Bronchial epithelial cell (primary cell): ENCODE measurements around the gene CPNE5. TPM values are rescaled to one million over a fixed set of nuclear protein-coding genes. Genes with fewer than 3 reads are reported as not detected.

Experiments used
- DNase-seq: peaks from one replicate; pipeline ENCODE4 v3.0.0-alpha.2; 2010; ENCODE audit warnings: low read depth
- FAIRE-seq: peaks from 2 replicates; lab custom pipeline; 2011; peaks lifted over from hg19 to GRCh38; lab: Jason Lieb, UNC
- H3K27me3 ChIP-seq: 2 replicates; pipeline ENCODE4 v1.5.1; 2011; ENCODE audit warnings: low read length; ENCODE audit not compliant: control insufficient read depth, insufficient read depth
- H3K36me3 ChIP-seq: 2 replicates; pipeline ENCODE4 v1.5.1; 2011; ENCODE audit warnings: low read length; ENCODE audit not compliant: control insufficient read depth, insufficient read depth
- H3K4me3 ChIP-seq: 2 replicates; pipeline ENCODE4 v1.5.1; 2011; ENCODE audit warnings: mild to moderate bottlenecking, low read depth, low read length, control low read depth
- CTCF ChIP-seq: IDR thresholded peaks from 2 replicates; pipeline ENCODE4 v1.5.1; 2011; ENCODE audit warnings: mild to moderate bottlenecking, moderate library complexity, low read length, control low read depth, inconsistent platforms; ENCODE audit not compliant: insufficient read depth, severe bottlenecking
- total RNA-seq: library from RNA; depleted of rRNA; stranded (reverse); fragments of >200 nt; gene quantifications from 2 replicates; pipeline ENCODE4 v1.2.1, GENCODE V29; 2014

The CPNE5 gene
- total RNA-seq, 1 donor from 2014 or later, result not detected

DNA sequence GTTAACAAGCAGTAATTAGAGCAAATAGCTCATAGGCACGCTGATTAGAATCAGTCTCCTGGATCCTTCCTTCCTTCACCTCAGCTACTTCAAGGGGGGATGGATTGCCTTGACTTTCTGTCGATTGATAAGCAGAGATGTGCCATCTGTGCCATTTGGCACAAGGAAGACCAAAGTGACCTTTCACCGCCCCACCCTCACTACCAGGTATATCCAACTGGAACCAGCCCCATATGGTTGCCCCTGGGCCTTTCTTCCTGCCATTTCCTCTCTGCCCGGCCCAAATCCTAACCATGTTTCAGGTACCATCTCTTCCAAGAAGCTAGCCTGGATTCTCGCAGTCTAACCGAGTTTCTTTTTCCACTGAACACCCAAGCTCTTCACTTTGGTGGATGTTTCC, 8.7 kb upstream of the CPNE5 start:
- FAIRE-seq (no peak), DNase-seq (no peak)
- no peak overlapping the region for H3K4me3 ChIP-seq
- no peaks in the 10 kb centered on the region for H3K27me3 ChIP-seq
- TF ChIP-seq CTCF, result no peak
- H3K36me3 ChIP-seq, result no peaks in the 10 kb centered on the region

DNA sequence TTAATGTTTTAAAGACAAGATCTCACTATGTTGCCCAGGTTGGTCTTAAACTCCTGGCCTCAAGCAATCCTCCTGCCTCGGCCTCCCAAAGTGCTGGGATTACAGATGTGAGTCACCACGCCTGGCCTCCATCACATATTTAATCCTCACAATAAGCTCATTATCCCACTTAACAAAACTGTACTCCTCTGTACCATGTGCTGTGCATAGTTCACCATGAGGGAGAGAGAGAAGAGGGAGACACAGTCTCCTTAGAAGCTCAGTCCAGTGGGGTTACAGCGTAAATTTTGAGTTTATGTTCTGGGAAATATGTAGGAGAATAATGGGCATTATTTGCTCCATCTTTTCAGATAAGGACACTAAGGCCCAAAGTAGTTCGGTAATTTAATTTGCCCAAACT, 7.9 kb upstream of the CPNE5 start:
- no peak overlapping the region for H3K4me3 ChIP-seq
- TF ChIP-seq CTCF, result no peak
- no peaks in the 10 kb centered on the region for H3K36me3 ChIP-seq
- no peaks in the 10 kb centered on the region for H3K27me3 ChIP-seq
- FAIRE-seq, result no peak
- no peak for DNase-seq

DNA sequence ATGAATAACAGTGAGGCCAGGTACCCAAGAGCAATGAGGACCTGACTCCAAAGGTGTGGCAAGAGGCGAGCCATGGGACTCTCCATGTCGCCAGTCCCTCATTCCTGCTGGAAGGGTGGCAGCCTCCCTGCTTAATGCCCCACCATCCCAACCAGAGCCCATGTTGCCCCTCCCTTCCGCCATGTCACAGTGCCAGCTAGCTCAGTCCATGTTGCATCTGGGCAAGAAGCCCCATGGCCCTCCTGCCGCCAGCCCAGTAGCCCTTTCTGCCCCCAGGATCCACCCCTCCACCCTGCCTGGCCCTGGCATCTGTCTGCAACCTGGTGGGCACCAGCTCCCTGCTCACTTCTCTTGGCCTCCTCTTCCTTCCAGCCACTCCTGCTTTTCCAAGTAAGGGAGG, 6.0 kb upstream of the CPNE5 start:
- peaks cover 4% of the 10 kb centered on the region for H3K27me3 ChIP-seq
- no peak for TF ChIP-seq CTCF
- FAIRE-seq, result no peak
- no peak overlapping the region for H3K4me3 ChIP-seq
- no peaks in the 10 kb centered on the region for H3K36me3 ChIP-seq
- no peak for DNase-seq

DNA sequence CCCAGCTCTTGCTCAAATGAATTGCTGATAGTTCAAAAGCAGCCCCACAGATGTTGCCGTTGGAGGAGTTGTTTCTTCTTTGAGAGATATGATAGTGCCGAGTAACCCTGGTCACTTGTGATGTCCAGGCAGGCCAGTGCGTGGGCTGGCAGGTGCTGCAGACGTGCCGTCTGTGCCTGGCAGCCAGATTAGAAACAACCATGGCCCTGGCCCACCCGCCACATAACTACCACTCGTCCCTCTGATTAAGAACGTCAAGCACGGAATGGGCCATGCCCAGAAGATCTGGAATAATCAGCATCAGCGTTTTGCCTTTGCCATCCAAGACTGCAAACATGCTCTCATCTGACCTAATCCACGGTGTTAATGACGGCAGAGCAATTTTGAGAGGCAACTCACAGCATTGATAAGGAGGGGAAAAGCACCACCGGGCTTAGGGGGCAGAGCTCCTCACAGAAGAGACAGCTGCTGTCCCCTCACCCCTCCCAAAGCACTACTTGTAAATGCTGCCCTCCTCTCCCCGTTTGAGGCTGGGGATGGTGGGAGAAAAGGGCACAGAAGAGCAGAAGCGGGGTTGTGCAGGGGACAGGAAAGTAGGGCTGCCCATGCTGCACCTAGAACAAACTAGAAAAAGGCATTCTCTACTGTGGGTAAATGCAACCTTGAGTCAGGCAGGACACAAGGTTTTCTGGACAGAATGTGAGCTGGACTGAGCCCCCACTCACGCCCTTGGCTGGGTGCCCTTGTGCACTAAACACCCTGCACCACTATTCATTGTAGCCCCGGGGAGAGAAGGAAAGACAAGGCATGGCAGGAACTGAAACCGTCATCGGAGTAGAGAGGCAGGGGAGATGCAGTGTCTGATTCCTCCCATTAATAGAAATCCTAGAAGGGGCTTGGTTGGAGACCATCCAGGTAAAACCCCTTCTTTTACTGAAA, 5.3 kb upstream of the CPNE5 start:
- DNase-seq (no peak), FAIRE-seq (no peak)
- no peaks in the 10 kb centered on the region for H3K36me3 ChIP-seq
- peaks cover 6% of the 10 kb centered on the region for H3K27me3 ChIP-seq
- H3K4me3 ChIP-seq, result no peak overlapping the region
- no peak for TF ChIP-seq CTCF

DNA sequence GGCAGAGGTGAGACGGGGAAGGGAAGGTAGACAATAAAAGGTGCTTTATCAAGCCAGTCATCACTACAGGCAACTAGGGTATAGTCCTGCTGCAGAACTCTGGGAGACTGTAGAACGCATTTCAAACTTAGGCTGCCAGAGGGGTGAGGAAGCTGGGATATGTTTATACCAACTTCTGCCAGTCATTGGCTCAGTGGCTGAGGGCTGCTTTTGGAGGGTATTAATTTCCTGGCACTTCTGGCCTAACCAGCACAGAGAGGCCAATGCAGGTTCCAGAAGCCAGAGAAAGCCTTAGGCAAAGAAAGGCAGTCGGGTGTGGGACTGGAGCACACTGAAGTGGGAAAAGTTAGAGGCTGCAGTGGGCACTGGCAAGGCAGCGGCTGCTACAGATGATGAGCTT, 3.9 kb upstream of the CPNE5 start:
- no peak for FAIRE-seq

More for the DNA sequence above, 3.9 kb upstream of the CPNE5 start:
- H3K36me3 ChIP-seq, result no peaks in the 10 kb centered on the region
- TF ChIP-seq CTCF, result no peak
- no peak overlapping the region for H3K4me3 ChIP-seq
- peaks cover 15% of the 10 kb centered on the region for H3K27me3 ChIP-seq
- DNase-seq, result no peak
